PFSK-1 (cell line): Measurements from ENCODE around the gene BRAF.

Source experiments
- FOXP2 ChIP-seq: optimal IDR thresholded peaks from 2 replicates; pipeline ENCODE3; 2011; ENCODE audit warnings: borderline replicate concordance, control low read depth, inconsistent platforms; ENCODE audit not compliant: insufficient read depth; ENCODE audit errors: extremely low read length, extremely low read depth
- POLR2AphosphoS5 ChIP-seq: IDR thresholded peaks from 2 replicates; pipeline ENCODE4 v1.6.1; 2012; ENCODE audit warnings: low read depth, mild to moderate bottlenecking, control low read depth, low read length, moderate library complexity
- SIN3A ChIP-seq: IDR thresholded peaks from 2 replicates; pipeline ENCODE4 v1.6.1; 2012; ENCODE audit warnings: mild to moderate bottlenecking, low read length, moderate library complexity, borderline replicate concordance; ENCODE audit not compliant: insufficient read depth
- TAF1 ChIP-seq: IDR thresholded peaks from 2 replicates; pipeline ENCODE4 v1.6.1; 2012; ENCODE audit warnings: low read length, control low read depth, borderline replicate concordance; ENCODE audit not compliant: insufficient read depth
- TF ChIP-seq, protein P1 (sequence below), 2 experiments: IDR thresholded peaks; 2 replicates each; pipeline versions ENCODE4 v1.6.1 to v1.8.0; 2011 to 2012; ENCODE audit warnings: low read depth in 2 of 2, low read length in 2 of 2, control low read depth in 1 of 2, inconsistent platforms in 1 of 2, mild to moderate bottlenecking in 1 of 2, moderate library complexity in 1 of 2; ENCODE audit not compliant: insufficient read depth in 1 of 2

Gene BRAF

DNA sequence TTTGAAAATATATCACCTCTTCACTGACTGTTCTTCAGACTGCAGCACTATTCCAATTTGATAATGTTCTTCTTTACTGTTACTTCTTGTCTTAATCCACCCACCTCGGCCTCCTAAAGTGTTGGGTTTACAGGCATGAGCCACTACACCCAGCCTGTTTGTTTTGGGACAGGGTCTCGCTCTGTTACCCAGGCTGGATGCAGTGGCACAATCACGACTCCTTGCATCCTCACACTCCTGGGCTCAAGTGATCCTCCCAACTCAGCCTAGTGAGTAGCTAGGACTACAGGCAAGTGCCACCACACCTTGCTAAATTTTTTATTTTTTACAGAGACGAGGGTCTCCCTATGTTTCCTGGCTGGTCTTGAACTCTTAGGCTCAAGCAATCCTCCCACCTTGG lies 150.4 kb downstream of the BRAF start:
- TF ChIP-seq FOXP2 (no peak), SIN3A (no peak), TAF1 (no peak), POLR2AphosphoS5 (no peak)
- TF ChIP-seq, protein P1, sequence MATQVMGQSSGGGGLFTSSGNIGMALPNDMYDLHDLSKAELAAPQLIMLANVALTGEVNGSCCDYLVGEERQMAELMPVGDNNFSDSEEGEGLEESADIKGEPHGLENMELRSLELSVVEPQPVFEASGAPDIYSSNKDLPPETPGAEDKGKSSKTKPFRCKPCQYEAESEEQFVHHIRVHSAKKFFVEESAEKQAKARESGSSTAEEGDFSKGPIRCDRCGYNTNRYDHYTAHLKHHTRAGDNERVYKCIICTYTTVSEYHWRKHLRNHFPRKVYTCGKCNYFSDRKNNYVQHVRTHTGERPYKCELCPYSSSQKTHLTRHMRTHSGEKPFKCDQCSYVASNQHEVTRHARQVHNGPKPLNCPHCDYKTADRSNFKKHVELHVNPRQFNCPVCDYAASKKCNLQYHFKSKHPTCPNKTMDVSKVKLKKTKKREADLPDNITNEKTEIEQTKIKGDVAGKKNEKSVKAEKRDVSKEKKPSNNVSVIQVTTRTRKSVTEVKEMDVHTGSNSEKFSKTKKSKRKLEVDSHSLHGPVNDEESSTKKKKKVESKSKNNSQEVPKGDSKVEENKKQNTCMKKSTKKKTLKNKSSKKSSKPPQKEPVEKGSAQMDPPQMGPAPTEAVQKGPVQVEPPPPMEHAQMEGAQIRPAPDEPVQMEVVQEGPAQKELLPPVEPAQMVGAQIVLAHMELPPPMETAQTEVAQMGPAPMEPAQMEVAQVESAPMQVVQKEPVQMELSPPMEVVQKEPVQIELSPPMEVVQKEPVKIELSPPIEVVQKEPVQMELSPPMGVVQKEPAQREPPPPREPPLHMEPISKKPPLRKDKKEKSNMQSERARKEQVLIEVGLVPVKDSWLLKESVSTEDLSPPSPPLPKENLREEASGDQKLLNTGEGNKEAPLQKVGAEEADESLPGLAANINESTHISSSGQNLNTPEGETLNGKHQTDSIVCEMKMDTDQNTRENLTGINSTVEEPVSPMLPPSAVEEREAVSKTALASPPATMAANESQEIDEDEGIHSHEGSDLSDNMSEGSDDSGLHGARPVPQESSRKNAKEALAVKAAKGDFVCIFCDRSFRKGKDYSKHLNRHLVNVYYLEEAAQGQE (IDR thresholded peaks at IDR 0.05; ENCODE audit: insufficient read depth in 1 of 2, low read depth in 2 of 2, low read length in 2 of 2) = no peak

DNA sequence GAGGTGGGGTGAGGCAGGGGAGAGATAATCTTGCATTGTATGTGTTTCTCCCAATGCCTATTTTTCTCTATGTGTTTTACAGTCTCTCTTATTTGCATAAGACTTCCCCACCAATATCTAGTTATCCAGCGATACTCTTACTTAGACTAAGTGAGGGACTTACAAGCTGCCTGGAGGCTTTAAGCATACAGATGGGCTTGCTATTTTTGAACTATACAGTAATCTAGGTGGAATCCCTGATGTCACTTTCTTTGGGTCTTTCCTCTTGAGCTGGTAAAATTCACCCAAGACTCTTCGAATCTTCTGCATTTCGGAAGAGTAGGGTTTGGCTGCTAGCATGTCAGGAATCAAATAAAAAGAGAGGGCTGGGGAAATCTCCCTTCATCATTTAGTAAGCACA lies 151.6 kb downstream of the BRAF start:
- TF ChIP-seq POLR2AphosphoS5 (no peak), SIN3A (no peak), TAF1 (no peak), FOXP2 (no peak)
- TF ChIP-seq, protein P1 (IDR thresholded peaks at IDR 0.05; ENCODE audit: insufficient read depth in 1 of 2, low read depth in 2 of 2, low read length in 2 of 2) = no peak

DNA sequence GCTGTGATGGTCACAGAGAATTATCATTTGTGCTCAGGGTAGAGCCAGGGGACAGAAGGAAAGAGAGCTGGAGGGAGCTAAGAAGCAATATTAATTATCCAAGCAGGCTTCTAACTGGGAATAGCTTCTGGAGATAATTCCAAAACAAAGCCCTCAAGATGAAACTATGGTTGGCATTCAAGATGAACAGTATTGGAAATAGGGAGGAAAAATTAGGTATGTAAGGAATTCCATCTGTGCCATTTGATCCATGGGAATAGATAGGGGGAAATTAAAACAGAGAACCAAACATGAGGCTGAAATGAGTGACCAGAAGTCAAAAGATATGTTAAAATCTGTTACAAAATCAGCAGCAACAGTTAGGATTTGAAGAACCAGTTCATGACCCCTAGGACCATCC lies 152.9 kb downstream of the BRAF start:
- TF ChIP-seq SIN3A (no peak), FOXP2 (no peak), TAF1 (no peak), POLR2AphosphoS5 (no peak)
- TF ChIP-seq, protein P1 (IDR thresholded peaks at IDR 0.05; ENCODE audit: insufficient read depth in 1 of 2, low read depth in 2 of 2, low read length in 2 of 2) = no peak

DNA sequence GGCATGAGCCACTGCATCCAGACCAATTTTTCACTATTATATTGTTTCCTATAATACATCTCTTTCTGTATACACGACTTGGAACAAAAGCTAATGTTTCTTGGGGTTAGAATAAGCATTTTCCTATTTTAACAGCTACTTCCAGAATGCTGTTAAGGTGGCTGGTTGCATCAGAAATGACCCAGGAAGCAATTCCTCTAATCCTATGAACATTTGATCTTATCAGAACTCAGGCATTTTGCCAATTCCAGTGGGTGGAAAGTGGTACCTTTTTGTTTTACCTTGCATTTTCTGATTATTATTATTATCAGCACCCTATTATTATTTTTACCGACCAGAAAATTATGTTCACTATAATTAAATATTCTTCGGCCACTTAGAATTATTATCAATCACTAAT lies 154.9 kb downstream of the BRAF start:
- TF ChIP-seq, protein P1 (IDR thresholded peaks at IDR 0.05; ENCODE audit: insufficient read depth in 1 of 2, low read depth in 2 of 2, low read length in 2 of 2) = no peak
- TF ChIP-seq POLR2AphosphoS5 (no peak), FOXP2 (no peak), SIN3A (no peak), TAF1 (no peak)

DNA sequence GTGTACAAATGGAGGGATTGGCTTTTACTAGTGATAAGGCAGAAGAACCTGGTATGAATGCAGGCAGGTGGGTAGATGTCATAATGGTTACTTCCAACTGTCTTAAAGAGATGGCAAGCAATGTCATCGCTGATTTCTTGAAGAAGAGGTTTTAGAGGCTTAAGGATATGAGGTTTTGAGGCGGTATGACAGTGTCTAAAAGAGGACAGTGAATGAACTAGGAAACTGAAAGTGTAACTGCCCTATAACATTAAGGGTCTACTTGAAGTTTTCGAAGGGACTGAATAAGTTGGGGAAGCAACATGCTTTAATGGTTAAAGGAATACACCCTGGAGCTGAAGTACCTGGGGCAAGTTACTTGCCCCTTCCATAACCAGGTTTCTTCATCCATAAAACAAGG lies 157.3 kb downstream of the BRAF start:
- TF ChIP-seq TAF1 = no peak
- TF ChIP-seq, protein P1 (IDR thresholded peaks at IDR 0.05; ENCODE audit: insufficient read depth in 1 of 2, low read depth in 2 of 2, low read length in 2 of 2) = no peak
- TF ChIP-seq POLR2AphosphoS5 = no peak
- TF ChIP-seq FOXP2 = no peak
